GM19193 (cell line): ENCODE data around the gene CNBP.

Source experiments
- POLR2A ChIP-seq: IDR thresholded peaks from 4 replicates; pipeline ENCODE4 v1.6.1; 2011; ENCODE audit not compliant: insufficient read depth, insufficient read length; ENCODE audit errors: extremely low read depth

Gene CNBP

DNA sequence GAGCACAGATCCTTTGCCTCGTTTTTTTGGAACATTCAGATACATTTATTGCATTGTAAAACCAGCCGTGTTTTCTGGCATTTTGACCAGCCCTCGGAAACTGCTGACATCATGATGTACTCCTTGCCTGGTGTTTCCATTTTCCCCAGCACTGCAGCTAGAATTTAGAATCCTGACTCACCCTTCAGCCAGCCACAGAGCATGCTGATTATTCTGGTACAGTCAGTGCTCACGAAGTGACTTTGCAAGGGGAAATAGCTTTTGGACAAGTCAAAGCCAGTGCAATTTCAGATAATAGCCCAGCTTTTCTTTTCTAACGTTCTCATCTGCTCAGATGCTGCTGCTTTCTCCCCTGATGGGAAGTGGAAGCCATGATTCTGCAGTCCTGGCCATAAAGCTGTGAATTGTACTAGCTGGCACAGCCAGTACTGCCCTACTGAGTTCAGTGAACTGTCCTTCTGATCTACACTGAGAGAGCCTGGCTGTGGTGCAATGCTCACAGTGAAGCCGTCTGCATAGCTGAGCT is 12.1 kb upstream of the CNBP start:
- TF ChIP-seq POLR2A: no peak

DNA sequence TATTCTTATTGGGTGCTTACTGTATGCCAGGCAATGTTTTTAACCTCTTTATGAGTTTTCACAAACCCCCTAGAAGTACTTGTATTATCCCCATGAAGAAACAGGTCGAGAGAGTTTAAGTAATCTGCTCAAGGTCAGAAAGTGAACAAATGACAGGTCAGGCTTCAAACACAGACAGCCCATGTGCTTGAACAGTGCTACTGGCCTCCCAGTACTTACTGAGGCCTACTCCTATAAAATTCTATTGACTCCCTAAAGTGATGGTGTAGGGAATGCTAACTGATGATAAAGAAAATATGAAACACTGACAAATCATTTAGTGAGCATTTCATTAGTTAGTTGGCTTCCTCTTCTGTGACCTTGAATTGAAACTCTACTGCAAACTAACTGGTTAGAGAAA is 4.2 kb upstream of the CNBP start:
- no peak for TF ChIP-seq POLR2A

DNA sequence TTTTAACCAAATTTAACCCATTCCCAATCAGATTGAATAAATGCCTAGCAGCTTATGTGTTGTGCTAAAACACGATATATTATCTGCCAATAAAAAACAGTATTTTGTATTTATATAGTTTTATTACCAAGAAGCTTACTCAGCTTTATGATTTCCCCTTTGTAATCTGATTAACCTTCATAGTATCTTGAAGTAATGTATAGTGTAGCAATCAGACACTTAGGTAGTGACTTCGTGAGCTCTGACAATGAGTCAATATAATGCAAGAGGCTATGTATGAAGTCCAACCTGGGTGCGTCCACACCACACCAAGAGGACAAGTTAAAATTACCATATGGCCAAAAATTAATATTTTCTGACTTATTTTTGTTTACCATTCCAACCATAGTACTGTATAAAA is 2.1 kb upstream of the CNBP start:
- TF ChIP-seq POLR2A: no peak

GRCh38 chr3:129184396-129184657 is 631 bp upstream of the CNBP start:
- TF ChIP-seq POLR2A: no peak

- TF ChIP-seq POLR2A: no peak
These were observed 1.1 kb downstream of the CNBP start for GRCh38 chr3:129182390-129183185.

DNA sequence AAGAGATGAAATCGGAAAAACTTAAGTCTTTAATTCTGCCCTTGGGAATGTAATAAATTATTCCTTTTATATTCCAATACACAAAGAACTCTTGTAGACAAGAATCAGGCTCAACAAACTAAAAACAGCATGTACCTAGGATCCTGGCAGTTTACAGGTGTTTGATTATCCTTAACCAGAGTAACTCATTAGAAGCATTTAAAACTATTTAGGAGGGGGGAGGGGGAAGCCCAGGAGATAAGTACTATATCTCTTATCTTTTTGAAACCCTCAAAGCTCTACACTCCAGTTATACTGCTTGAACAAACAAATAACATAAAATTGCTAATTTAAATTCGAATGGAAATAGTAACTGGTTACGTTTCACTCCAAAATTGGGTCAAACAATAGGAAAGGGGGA is 1.9 kb downstream of the CNBP start:
- TF ChIP-seq POLR2A: no peak

- TF ChIP-seq POLR2A: no peak
These were observed 3.2 kb downstream of the CNBP start for GRCh38 chr3:129180461-129180860.

DNA sequence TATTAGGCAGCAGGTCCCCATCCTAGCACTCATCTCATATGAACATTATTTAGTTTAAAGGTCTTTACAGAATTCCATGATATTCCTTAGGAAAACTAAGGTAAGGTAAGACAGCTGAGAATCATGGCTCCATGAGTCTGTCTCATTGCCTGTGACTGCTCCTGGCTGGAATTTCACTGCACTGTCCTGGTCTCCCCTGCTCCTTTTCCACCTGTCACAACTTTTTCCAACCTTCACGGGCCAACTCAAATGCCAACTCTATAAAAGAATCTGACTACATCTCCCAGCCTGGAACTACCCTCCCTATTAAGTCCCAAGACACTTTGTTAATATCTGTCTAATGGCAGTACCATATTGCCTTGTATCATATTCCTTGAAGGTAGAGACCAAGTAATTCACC is 7.6 kb downstream of the CNBP start:
- TF ChIP-seq POLR2A: no peak

GRCh38 chr3:129173725-129174124 is 10.0 kb downstream of the CNBP start:
- no peak for TF ChIP-seq POLR2A

GRCh38 chr3:129173206-129173605 is 10.5 kb downstream of the CNBP start:
- TF ChIP-seq POLR2A: no peak

- TF ChIP-seq POLR2A: no peak
These were observed 16.9 kb downstream of the CNBP start for GRCh38 chr3:129166579-129167332.

GRCh38 chr3:129164500-129164899 is 19.2 kb downstream of the CNBP start:
- TF ChIP-seq POLR2A: no peak

DNA sequence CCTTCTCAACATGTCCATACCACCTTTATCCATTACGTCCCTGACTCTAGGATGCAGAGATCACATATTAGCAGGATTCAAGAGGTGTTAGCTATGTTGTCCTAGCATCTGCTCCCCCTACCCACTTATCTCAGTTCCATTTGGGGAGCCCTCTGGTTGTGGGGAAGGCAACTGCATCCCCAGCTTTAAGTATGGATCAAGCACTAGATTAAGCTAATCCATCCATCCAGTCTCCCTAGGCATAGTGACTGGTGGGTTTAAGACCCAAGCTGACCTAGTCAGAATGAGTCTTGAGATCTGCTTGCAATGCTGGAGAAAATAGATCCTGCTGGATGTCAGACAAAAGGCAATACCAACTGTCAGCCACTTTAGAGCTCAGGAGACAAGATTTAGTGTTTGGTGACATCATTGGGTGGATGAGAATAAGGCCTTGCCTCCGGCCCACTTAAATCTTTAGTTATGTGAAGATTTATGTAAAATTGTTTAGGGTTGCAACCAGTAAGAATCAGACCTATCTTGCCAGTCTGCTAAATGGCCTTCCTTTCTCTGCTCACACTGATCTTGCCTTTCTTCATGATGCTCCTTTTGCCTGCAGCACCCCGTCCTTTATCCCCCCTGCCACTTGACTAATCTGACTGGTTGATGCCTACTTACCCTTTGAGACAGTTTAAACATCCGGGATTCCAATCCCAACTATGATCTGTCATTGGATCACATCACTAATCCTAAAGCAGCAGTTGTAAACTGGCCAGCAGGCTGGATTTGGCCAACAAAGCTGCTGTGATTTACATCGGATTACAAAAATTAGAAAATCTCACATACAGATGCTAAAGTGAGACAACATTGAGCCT is 20.7 kb downstream of the CNBP start:
- no peak for TF ChIP-seq POLR2A

DNA sequence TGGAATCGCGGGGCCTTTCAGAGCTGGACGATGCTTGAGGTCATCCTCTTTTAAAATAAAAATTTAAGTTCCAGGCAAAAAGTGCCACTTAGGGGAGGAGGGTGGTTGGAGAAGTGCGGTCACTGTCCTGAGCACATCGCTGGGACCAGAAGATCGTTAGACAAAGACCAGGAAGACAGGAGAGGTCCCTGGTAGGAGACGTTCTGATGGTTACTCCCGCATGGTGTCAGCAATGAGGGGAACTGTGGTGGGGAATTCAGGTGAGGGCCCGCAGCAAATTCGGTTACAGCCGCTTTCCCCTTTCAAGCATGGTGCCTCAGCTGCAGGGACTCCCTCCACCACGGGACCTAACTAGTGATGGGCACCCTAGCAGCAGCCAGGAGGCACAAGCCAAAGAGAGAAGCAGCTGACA is 21.8 kb downstream of the CNBP start:
- TF ChIP-seq POLR2A: no peak
